Measurements from ENCODE around the gene KRT1. TPM values are rescaled to one million over a fixed set of nuclear protein-coding genes. Genes with fewer than 3 reads are reported as not detected.

The KRT1 gene
- total and polyA plus RNA-seq, 2 donors (not counting 1 experiment from before 2014, with no cell fraction given): not detected

GRCh38 chr12:52630008-52630500 lies 50.2 kb downstream of the KRT1 start:
- Histone ChIP-seq H3K79me2 (ENCODE audit: control insufficient read depth, insufficient read depth, low read length) (no peaks in the 10 kb centered on the region), H3K4me1 (ENCODE audit: control insufficient read depth, extremely low read depth, insufficient read depth, low read length) (no peaks in the 10 kb centered on the region), H3K4me2 (ENCODE audit: extremely low read depth, insufficient read depth, low read length) (no peak overlapping the region), H3K27me3 (ENCODE audit: control insufficient read depth, insufficient read depth, low read length) (no peaks in the 10 kb centered on the region), H3K27ac (ENCODE audit: insufficient read depth, low read length) (no peak overlapping the region), H3K4me3 (replicated peaks in 1 of 4; ENCODE audit: control extremely low read depth in 1 of 4, insufficient read depth in 1 of 4, low read depth in 3 of 4, low read length in 4 of 4) (no peak overlapping the region), H3K9me3 (ENCODE audit: control insufficient read depth, insufficient read depth, low read depth, low read length) (no peaks in the 10 kb centered on the region), H4K20me1 (ENCODE audit: control insufficient read depth, extremely low read depth, insufficient read depth, low read length) (no peaks in the 10 kb centered on the region), H3K9ac (ENCODE audit: insufficient read depth, low read length) (no peak overlapping the region), H2AFZ (ENCODE audit: low read length) (no peak overlapping the region), H3K36me3 (ENCODE audit: control insufficient read depth, insufficient read depth, low read length) (no peaks in the 10 kb centered on the region)
- DNase-seq (ENCODE audit: low read depth in 2 of 2): no peak
- no peak for TF ChIP-seq CTCF (conservative IDR thresholded peaks at IDR 0.05 in 1 of 2, IDR thresholded peaks at IDR 0.05 in 1 of 2; ENCODE audit: low read depth in 1 of 2, low read length in 2 of 2)
- TF ChIP-seq EZH2 (IDR thresholded peaks at IDR 0.05; ENCODE audit: low read length, missing control alignments): no peak

- no peaks in the 10 kb centered on the region for H3K79me2 ChIP-seq (ENCODE audit: control insufficient read depth, insufficient read depth, low read length)
- H3K27ac ChIP-seq (ENCODE audit: insufficient read depth, low read length): no peak overlapping the region
- H3K9ac ChIP-seq (ENCODE audit: insufficient read depth, low read length): no peak overlapping the region
- no peaks in the 10 kb centered on the region for H3K4me1 ChIP-seq (ENCODE audit: control insufficient read depth, extremely low read depth, insufficient read depth, low read length)
- H3K27me3 ChIP-seq (ENCODE audit: control insufficient read depth, insufficient read depth, low read length): no peaks in the 10 kb centered on the region
- TF ChIP-seq EZH2 (IDR thresholded peaks at IDR 0.05; ENCODE audit: low read length, missing control alignments) (no peak), CTCF (conservative IDR thresholded peaks at IDR 0.05 in 1 of 2, IDR thresholded peaks at IDR 0.05 in 1 of 2; ENCODE audit: low read depth in 1 of 2, low read length in 2 of 2) (no peak)
- no peak overlapping the region for H3K4me2 ChIP-seq (ENCODE audit: extremely low read depth, insufficient read depth, low read length)
- no peak for DNase-seq (ENCODE audit: low read depth in 2 of 2)
- no peak overlapping the region for H2AFZ ChIP-seq (ENCODE audit: low read length)
- H3K36me3 ChIP-seq (ENCODE audit: control insufficient read depth, insufficient read depth, low read length): no peaks in the 10 kb centered on the region
- H4K20me1 ChIP-seq (ENCODE audit: control insufficient read depth, extremely low read depth, insufficient read depth, low read length): no peaks in the 10 kb centered on the region
- H3K9me3 ChIP-seq (ENCODE audit: control insufficient read depth, insufficient read depth, low read depth, low read length): no peaks in the 10 kb centered on the region
- no peak overlapping the region for H3K4me3 ChIP-seq (replicated peaks in 1 of 4; ENCODE audit: control extremely low read depth in 1 of 4, insufficient read depth in 1 of 4, low read depth in 3 of 4, low read length in 4 of 4)
These were observed 50.8 kb downstream of the KRT1 start for GRCh38 chr12:52629281-52630007.

- H3K9ac ChIP-seq (ENCODE audit: insufficient read depth, low read length): no peak overlapping the region
- H3K4me3 ChIP-seq (replicated peaks in 1 of 4; ENCODE audit: control extremely low read depth in 1 of 4, insufficient read depth in 1 of 4, low read depth in 3 of 4, low read length in 4 of 4): no peak overlapping the region
- no peaks in the 10 kb centered on the region for H3K4me1 ChIP-seq (ENCODE audit: control insufficient read depth, extremely low read depth, insufficient read depth, low read length)
- no peak for DNase-seq (ENCODE audit: low read depth in 2 of 2)
- TF ChIP-seq EZH2 (IDR thresholded peaks at IDR 0.05; ENCODE audit: low read length, missing control alignments) (no peak), CTCF (conservative IDR thresholded peaks at IDR 0.05 in 1 of 2, IDR thresholded peaks at IDR 0.05 in 1 of 2; ENCODE audit: low read depth in 1 of 2, low read length in 2 of 2) (no peak)
- no peaks in the 10 kb centered on the region for H3K27me3 ChIP-seq (ENCODE audit: control insufficient read depth, insufficient read depth, low read length)
- no peak overlapping the region for H3K4me2 ChIP-seq (ENCODE audit: extremely low read depth, insufficient read depth, low read length)
- H3K79me2 ChIP-seq (ENCODE audit: control insufficient read depth, insufficient read depth, low read length): no peaks in the 10 kb centered on the region
- no peak overlapping the region for H3K27ac ChIP-seq (ENCODE audit: insufficient read depth, low read length)
- H2AFZ ChIP-seq (ENCODE audit: low read length): no peak overlapping the region
- H3K9me3 ChIP-seq (ENCODE audit: control insufficient read depth, insufficient read depth, low read depth, low read length): no peaks in the 10 kb centered on the region
- H4K20me1 ChIP-seq (ENCODE audit: control insufficient read depth, extremely low read depth, insufficient read depth, low read length): no peaks in the 10 kb centered on the region
- no peaks in the 10 kb centered on the region for H3K36me3 ChIP-seq (ENCODE audit: control insufficient read depth, insufficient read depth, low read length)
These were observed 51.4 kb downstream of the KRT1 start for GRCh38 chr12:52628841-52629240.

Measured in fibroblast of lung (primary cell).